ENCODE results near the gene HUNK.

- TF ChIP-seq POLR2A (IDR thresholded peaks at IDR 0.05) (no peak), CTCF (IDR thresholded peaks at IDR 0.05) (no peak)
Measured at GRCh38 chr21:31983554-31983953, 110.7 kb downstream of the HUNK start.

Measured in right lobe of liver (tissue), 4 donors.